Fibroblast of pulmonary artery (primary cell): ENCODE data around the gene ARMC3.
"Not testable (repeated sequence)": the region's sequence is repeated elsewhere in the genome, so short reads cannot be mapped to it uniquely, and the experiment has no call there.

Experiments
- DNase-seq: peaks from one replicate; pipeline ENCODE4 v3.0.0-alpha.2; 2010; ENCODE audit warnings: low read depth
- H3K4me3 ChIP-seq: replicated peaks from 2 replicates; pipeline ENCODE4 v1.5.1; 2011; ENCODE audit warnings: low read depth, mild to moderate bottlenecking, control low read depth, low read length, moderate library complexity
- CTCF ChIP-seq: IDR thresholded peaks from 2 replicates; pipeline ENCODE4 v1.5.1; 2011; ENCODE audit warnings: mild to moderate bottlenecking, control low read depth, low read length, inconsistent platforms; ENCODE audit errors: missing control alignments

ARMC3 gene

DNA sequence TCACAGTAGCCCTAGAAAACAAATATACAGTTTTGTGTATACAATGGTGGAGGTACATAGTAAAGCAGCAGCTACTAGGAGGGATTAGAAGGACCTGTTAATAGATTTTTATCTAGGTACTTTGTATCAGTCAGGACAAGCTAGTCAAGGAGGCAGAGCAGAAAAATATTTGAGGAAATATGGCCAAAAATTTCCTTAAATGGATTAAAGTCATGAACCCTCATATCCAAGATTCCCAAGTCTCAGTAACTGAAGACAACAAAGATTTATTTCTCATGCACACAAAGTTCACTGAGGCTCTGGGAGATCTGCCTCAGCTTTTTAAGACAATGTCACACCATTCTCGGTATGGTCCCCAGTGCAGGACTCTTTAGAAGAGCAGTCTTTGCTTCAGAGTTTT lies 28.1 kb upstream of the ARMC3 start:
- DNase-seq: no peak
- no peak overlapping the region for H3K4me3 ChIP-seq
- no peak for TF ChIP-seq CTCF

DNA sequence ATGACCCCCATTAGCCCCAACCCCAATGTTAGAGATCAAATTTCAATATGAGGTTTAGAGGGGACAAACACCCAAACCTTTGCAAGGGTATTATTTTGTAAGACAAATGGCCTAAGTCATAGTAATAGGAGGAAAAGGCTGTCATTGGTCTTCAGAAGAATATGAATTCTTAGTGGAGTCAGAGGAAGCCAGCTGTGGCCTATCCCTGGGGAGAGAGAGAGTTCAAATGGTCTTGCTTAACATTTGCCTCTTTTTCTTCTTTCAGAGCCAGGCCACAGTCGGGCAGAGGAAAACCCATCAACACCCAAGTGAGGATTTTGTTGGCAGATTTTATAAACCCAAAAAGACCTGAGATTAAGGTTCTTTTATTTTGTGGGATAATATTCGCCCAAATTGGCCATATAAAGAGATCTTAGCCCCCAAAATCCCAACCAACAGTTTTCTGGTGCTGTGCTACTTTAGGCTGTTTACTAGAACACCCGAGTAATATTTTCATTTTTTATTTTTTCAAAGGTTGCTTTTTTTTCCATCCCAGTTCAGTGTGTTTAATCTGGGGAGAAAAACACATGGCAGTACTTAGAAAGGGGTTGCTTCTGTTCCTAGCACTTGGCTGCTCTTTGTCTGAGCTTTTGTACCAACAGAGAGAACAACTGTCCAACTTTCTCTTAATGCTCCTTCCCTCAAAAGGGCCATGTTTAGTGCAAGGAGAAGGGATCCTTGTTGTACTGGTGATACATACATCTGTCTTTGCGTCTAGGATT lies 26.8 kb upstream of the ARMC3 start:
- DNase-seq: no peak
- H3K4me3 ChIP-seq: no peak overlapping the region

DNA sequence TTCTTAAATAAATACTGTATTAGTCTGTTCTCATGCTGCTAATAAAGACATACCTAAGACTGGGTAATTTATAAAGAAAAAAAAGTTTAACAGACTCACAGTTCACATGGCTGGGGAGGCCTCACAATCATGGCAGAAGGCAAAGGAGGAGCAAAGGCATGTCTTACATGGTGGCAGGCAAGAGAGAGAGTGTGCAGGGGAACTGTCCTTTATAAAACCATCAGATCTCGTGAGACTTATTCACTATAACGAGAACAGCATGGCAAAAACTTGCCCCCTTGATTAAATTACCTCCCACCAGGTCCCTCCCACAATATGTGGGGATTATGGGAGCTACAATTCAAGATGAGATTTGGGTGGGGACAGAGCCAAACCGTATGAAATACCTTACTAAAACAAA lies 25.7 kb upstream of the ARMC3 start:
- not testable (repeated sequence) for DNase-seq, H3K4me3 ChIP-seq

More for the DNA sequence above, 26.8 kb upstream of the ARMC3 start:
- no peak for TF ChIP-seq CTCF

DNA sequence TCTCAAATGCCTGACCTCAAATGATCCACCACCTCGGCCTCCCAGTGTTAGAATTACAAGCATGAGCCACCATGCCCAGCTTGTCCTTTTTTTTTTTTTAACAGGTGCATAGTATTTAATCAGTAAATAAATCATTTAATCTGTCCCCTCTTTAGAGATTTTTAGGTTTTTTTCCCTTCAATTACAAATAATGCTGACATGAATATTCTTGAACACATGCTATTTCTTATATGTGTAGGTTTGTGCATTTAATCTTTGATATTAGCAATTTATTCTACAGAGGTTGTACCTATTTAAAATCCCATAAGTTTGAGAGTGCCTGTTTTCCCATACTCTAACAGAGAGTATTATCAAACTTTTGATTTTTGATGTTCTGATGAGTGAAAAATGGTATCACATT lies 24.2 kb upstream of the ARMC3 start:
- TF ChIP-seq CTCF: no peak
- no peak for DNase-seq
- H3K4me3 ChIP-seq: no peak overlapping the region

- H3K4me3 ChIP-seq: no peak overlapping the region
- DNase-seq: no peak
- no peak for TF ChIP-seq CTCF
Observed at GRCh38 chr10:22906767-22907166, 21.1 kb upstream of the ARMC3 start.

DNA sequence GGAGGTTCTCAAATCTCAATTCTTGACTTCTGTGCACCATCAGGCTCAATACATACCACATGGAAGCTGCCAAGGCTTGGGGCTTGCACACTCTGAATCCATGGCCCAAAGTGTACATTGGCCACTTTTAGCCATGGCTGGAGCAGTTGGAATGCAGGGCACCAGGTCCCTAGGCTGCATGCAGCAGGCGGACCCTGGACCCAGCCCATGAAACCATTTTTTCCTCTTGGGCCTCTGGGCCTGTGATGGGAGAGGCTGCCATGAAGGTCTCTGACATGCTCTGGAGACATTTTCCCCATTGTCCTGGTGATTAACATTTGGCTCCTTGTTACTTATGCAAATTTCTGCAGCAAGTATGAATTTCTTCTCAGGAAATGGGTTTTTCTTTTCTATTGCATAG lies 19.0 kb upstream of the ARMC3 start:
- DNase-seq: no peak
- H3K4me3 ChIP-seq: no peak overlapping the region
- TF ChIP-seq CTCF: no peak

DNA sequence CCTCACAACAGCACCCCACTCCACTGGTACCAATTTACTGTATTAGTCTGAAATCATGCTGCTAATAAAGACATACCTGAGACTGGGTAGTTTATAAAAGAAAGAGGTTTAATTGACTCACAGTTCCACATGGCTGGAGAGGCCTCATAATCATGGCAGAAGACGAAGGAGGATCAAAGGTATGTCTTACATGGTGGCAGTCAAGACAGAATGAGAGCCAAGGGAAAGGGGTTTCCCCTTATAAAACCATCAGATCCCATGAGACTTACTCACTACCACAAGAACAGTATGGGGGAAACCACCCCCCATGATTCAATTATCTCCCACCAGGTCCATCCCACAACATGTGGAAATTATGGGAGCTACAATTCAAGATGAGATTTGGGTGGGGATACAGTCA lies 18.2 kb upstream of the ARMC3 start:
- H3K4me3 ChIP-seq, DNase-seq: not testable (repeated sequence)

DNA sequence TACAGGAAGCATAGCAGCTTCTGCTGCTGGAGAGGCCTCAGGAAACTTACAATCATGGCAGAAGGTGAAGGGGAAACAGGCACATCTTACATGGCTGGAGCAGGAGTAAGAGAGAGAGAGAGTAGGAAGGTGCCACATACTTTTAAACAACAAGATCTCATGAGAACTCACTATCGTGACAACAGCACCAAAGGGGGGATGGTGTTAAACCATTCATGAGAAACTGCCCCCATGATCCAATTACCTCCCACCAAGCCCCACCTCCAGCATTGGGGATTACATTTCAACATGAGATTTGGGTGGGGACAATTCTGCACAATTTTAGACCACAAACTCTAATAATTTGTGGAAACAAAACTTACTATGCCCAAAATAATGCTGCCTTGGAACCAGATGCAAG lies 16.8 kb upstream of the ARMC3 start:
- no peak overlapping the region for H3K4me3 ChIP-seq
- TF ChIP-seq CTCF: no peak
- DNase-seq: no peak
